Activated CD4-positive, alpha-beta T cell treated with anti-CD3 and anti-CD28 coated beads, Interleukin-10, Interleukin-2, amounts not matched to agents 100 ng/mL and 50 ng/mL, durations not matched to agents 16 hours and 8 hours (primary cell): ENCODE results near the gene CACNG4.

Source experiments
- DNase-seq: peaks from one replicate; pipeline ENCODE4 v3.0.0-alpha.2; 2020

The CACNG4 gene

GRCh38 chr17:66988069-66988798 is 23.7 kb downstream of the CACNG4 start:
- DNase-seq, result no peak

GRCh38 chr17:66989076-66989475 is 24.6 kb downstream of the CACNG4 start:
- no peak for DNase-seq

GRCh38 chr17:66989579-66989978 is 25.1 kb downstream of the CACNG4 start:
- no peak for DNase-seq

GRCh38 chr17:66990047-66990446 is 25.5 kb downstream of the CACNG4 start:
- DNase-seq, result no peak

GRCh38 chr17:66992911-66993442 is 28.5 kb downstream of the CACNG4 start:
- no peak for DNase-seq

- DNase-seq, result no peak
Measured at GRCh38 chr17:66994361-66994760, 29.9 kb downstream of the CACNG4 start.

- DNase-seq, result no peak
Measured at GRCh38 chr17:66994930-66995535, 30.5 kb downstream of the CACNG4 start.

- no peak for DNase-seq
Measured at GRCh38 chr17:66995944-66996343, 31.4 kb downstream of the CACNG4 start.

- no peak for DNase-seq
Measured at GRCh38 chr17:66996926-66997325, 32.4 kb downstream of the CACNG4 start.

- no peak for DNase-seq
Measured at GRCh38 chr17:67003231-67003630, 38.7 kb downstream of the CACNG4 start.

- DNase-seq, result no peak
Measured at GRCh38 chr17:67004181-67004580, 39.7 kb downstream of the CACNG4 start.

- DNase-seq, result no peak
Measured at GRCh38 chr17:67007266-67007665, 42.8 kb downstream of the CACNG4 start.

- no peak for DNase-seq
Measured at GRCh38 chr17:67008101-67008500, 43.6 kb downstream of the CACNG4 start.

GRCh38 chr17:67011527-67012175 is 47.1 kb downstream of the CACNG4 start:
- no peak for DNase-seq

- no peak for DNase-seq
Measured at GRCh38 chr17:67013891-67014290, 49.4 kb downstream of the CACNG4 start.

- no peak for DNase-seq
Measured at GRCh38 chr17:67015001-67015400, 50.5 kb downstream of the CACNG4 start.

GRCh38 chr17:67016039-67016762 is 51.7 kb downstream of the CACNG4 start:
- no peak for DNase-seq

GRCh38 chr17:67017910-67018309 is 53.4 kb downstream of the CACNG4 start:
- no peak for DNase-seq

GRCh38 chr17:67018471-67019434 is 54.2 kb downstream of the CACNG4 start:
- no peak for DNase-seq

GRCh38 chr17:67019809-67020208 is 55.3 kb downstream of the CACNG4 start:
- DNase-seq, result no peak

GRCh38 chr17:67020293-67020766 is 55.8 kb downstream of the CACNG4 start:
- DNase-seq, result no peak

- DNase-seq, result no peak
Measured at GRCh38 chr17:67021196-67021595, 56.7 kb downstream of the CACNG4 start.
